ENCODE measurements around the gene DARS2.

Gene DARS2

DNA sequence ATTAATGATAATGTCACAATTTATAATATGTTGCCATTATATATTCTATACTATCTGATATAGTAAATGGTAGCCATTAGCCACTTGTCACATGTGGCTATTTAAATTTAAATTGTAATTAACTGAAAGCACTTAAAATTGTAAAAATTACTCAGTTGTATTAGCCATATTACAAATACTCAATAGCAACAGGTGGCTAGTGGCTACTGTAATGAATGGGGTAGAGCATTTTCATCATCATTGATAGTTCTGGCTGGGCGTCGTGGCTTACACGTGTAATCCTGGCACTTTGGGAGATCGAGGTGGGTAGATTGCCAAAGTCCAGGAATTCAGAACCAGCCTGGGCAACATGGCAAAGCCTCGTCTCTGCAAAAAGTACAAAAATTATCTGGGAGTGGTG is 60.2 kb downstream of the DARS2 start:
- no peak for DNase-seq (ENCODE audit: low read depth, low spot score)

DNA sequence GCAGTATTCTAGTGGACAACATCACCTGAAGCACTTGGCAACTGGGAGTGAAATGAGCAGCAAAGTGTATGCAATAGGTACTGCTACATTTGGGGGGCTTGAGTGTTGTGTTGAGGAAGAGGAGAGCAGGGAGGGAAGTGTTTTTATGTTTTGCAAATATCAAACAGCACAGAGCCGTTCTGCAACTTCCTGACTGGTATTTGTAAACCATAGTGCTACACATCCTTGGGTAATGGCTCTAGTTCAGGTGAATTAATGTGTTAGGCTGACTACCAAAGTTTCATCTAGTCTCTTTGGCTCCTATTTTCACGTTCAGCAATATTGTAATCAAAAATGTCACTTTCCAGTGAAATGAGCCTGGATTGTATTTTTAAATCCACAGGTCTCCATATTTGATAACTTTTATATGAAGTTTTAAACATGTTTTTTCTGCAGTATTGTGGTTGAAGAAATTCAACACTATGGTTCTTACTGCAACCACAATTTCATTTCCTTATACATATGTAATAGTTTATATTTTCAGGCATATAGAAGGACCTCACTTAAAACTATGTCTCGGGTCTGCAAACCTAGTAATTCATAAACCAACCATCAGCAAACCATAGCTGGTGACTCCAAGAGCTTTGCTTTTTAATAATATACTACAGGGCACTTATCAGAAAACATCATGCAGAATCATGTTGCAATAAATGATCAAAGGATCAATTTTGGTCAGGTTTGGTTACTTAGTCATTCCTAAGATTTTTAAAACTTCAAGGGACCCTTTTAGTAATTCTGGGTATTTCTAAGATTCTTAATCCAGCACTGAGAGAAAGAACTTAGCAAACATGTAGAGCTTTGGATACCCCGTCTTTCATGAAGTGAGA is 62.5 kb downstream of the DARS2 start:
- H3K27ac ChIP-seq = no peak overlapping the region
- no peak for DNase-seq (ENCODE audit: low read depth, low spot score)

More for the DNA sequence above, 60.2 kb downstream of the DARS2 start:
- no peak overlapping the region for H3K27ac ChIP-seq

DNA sequence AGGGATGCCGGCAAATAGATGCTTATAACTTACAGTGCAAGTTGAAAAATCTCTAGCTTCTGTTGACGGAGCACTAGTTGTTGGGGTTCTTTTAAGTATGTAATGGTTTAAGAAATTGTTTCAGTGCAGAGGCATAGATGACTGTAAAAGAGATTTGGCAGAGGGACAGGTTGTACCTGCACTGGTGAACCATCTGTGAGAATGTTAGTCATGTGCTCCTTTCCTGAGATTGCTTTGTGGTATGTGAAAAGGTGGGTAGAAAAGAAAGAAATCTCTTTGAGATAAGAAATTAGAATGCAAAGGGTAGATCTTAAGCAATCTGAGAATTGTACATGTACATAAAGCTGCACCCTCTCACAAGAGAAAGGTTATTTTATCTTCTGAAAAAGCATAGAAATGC is 63.2 kb downstream of the DARS2 start:
- H3K27ac ChIP-seq = no peak overlapping the region
- no peak for DNase-seq (ENCODE audit: low read depth, low spot score)

DNA sequence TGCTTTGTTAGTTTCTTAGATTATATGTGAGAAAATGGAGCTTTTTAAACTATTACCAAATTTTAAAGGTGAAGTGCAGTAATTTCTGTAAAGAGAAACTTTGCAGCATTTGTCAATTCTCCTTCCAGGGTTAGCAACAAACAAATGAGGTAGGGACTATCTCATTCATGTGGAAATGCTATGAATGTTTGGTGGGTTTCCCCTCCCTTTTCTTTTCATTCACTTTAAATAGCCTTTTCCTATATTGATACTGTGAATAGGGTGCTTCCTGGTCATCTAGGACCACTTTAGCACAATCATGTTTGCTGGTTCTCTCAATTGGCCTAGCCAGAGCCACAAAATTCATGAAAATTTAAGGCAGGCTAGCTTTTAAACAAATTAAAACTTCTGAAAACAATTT is 64.3 kb downstream of the DARS2 start:
- DNase-seq (ENCODE audit: low read depth, low spot score) = no peak
- no peak overlapping the region for H3K27ac ChIP-seq

DNA sequence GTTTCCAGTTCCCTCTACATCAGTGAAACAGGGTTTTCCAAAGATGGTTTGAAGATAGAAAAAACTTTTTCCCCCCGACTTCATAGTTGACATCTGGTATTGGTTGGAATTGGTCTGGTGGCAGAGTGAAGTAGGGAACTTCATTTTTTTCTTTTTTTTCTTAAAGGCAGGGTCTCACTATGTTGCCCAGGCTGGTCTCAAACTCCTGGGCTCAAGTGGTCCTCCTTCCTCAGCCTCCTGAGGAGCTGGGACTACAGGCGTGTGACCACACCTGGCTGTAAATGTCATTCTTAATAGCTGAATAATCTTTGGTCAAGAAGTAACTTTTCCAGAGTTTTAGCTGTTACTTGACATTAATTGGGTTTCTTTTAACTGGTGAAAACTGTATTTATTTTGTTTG is 65.4 kb downstream of the DARS2 start:
- no peak overlapping the region for H3K27ac ChIP-seq
- no peak for DNase-seq (ENCODE audit: low read depth, low spot score)

DNA sequence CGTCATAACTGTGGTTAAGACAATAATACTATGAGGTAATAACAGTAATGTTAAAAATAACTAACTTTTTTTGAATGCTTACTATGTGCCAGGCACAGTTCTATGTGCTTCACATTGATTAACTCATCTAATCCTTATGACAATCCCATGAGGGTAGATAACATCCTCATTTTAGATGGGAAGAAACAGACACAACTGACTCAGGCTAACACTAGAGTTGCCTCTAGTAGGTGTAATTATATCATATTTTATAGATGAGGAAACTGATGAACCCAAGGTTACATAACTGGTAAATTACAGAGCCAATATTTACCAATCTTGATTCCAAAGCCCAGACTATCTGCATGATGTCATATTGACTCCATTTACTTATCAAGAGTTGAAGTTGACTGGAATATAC is 69.1 kb downstream of the DARS2 start:
- H3K27ac ChIP-seq = peak overlapping the region; percentile 22
- DNase-seq (ENCODE audit: low read depth, low spot score) = no peak

DNA sequence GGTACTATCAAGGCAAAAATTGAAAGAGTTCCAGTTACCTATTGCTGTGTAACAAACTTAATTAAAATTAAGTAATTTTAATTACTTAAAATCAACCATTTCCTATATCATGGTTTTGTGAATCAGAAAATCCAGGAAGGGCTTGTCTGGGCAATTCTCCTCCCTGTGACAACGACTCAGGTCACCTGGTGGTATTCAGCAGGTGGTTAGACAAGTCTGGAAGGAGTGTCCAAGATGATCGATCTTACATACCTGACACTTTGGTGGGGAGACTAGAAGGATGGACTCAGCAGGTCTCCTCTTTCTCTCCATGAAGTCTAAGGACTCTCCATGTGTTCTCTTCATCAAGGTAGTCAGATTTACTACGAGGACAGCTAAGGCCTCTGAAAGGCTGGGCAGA is 69.7 kb downstream of the DARS2 start:
- H3K27ac ChIP-seq = peak overlapping the region; percentile 22
- no peak for DNase-seq (ENCODE audit: low read depth, low spot score)

DNA sequence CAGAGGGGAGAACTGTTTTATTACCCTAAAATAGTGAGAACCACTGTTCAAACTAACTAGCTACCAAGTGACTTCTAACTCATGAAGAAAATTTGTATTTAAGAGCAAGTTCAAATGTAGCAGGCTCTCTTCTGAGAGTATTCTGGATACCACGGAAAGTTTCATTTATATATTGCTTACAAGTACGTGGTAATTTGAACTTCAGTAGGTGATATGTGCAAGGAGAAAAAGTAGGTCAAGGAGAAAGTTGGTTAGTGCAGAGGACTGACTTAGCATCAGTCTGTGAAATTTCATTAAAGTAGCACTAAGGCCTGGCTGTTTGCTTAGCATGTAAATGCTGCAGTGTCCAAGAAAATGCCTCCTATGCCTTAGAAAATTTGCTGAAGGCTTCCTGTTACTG is 76.0 kb downstream of the DARS2 start:
- no peak for DNase-seq (ENCODE audit: low read depth, low spot score)
- H3K27ac ChIP-seq = no peak overlapping the region

DNA sequence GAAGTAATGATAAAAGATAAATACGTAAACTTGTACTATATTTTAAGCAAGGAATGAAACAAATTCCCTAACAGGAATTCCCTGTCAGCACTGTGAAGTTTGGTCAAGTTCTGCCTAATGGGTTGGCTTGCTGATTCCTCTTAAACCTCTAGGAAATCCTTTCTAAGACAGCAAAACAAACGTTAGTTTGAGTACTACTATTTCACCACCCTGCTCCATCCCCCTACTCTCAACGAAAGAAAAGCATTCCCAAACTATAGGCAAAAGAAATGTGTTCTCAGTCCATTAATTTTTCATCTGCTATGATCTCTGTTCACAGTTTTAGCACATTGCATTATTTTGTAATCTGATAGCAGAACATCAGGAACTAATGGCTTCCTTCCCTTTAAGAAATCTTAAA is 76.5 kb downstream of the DARS2 start:
- no peak overlapping the region for H3K27ac ChIP-seq
- DNase-seq (ENCODE audit: low read depth, low spot score) = no peak

DNA sequence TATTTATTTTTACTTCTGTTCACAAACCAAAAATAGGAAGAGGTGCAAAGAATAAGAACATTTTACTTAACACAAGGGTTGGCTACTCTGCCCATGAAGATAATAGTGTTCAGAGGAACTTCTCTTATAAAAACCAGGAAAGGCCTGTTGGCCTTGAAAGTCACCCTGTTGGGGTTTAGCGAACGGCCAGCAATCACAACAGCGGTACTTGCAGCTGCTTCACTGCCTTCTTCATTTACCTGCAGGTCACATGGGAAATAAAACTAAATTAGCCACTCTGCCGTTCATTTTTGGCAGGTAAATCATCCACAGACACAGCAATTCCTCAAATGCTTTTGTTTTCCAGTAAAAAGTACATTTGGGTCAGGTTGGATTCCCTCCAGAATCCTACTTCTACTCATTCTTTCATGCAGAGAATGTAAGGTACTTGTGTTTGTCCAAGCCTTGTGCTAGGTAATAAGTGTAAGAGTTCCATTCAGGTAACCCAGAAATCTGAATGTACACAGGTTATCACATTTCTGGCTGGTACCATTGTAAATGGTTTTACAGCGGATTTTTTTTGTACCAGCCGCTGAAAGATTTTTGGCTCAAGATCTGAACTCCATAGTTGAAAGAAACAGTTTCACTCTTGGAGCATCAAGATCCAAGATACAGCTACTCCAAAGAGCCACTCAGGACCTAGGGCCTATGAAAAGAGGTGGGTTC is 79.5 kb downstream of the DARS2 start:
- H3K27ac ChIP-seq = no peak overlapping the region
- no peak for DNase-seq (ENCODE audit: low read depth, low spot score)
